Cardiac fibroblast (primary cell): ENCODE data around the gene STAB2.

Source experiments
- DNase-seq, 2 donors: peaks; one replicate each; pipeline versions ENCODE4 v3.0.0 to v3.0.0-alpha.2; 2010; ENCODE audit warnings: low read depth in 2 of 2
- H3K4me3 ChIP-seq, 2 donors: replicated peaks in 1 of 2; 1 replicate in 1 of 2; 2 replicates in 1 of 2; pipeline ENCODE4 v1.5.1; 2011; ENCODE audit warnings: low read depth in 2 of 2, low read length in 2 of 2, mild to moderate bottlenecking in 2 of 2, moderate library complexity in 1 of 2
- TF ChIP-seq, protein P1 (sequence below): IDR thresholded peaks from one replicate; pipeline ENCODE4 v1.5.1; 2011; ENCODE audit warnings: low read depth, mild to moderate bottlenecking, low read length, inconsistent platforms

Gene STAB2

DNA sequence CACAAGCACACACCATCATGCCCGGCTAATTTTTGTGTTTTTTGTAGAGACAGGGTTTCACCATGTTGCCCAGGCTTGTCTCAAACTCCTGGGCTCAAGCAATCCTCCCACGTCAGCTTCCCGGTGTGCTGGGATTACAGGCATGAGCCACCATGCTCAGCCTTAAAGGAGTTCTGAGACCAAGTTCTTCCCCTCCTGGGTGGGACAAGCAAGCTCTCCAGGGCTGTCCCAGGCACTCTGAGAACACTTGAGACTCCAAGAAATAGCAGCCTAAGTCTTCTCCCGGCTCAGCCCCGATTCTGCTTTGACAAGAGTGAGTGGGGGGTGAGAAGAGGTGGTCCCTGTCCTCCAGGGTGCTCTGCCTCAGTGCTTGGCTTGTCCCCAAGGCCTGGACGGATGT, 86.4 kb downstream of the STAB2 start:
- DNase-seq = peak in 1 of 2 donors; percentile 5
- TF ChIP-seq, protein P1, sequence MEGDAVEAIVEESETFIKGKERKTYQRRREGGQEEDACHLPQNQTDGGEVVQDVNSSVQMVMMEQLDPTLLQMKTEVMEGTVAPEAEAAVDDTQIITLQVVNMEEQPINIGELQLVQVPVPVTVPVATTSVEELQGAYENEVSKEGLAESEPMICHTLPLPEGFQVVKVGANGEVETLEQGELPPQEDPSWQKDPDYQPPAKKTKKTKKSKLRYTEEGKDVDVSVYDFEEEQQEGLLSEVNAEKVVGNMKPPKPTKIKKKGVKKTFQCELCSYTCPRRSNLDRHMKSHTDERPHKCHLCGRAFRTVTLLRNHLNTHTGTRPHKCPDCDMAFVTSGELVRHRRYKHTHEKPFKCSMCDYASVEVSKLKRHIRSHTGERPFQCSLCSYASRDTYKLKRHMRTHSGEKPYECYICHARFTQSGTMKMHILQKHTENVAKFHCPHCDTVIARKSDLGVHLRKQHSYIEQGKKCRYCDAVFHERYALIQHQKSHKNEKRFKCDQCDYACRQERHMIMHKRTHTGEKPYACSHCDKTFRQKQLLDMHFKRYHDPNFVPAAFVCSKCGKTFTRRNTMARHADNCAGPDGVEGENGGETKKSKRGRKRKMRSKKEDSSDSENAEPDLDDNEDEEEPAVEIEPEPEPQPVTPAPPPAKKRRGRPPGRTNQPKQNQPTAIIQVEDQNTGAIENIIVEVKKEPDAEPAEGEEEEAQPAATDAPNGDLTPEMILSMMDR = no peak
- no peak overlapping the region for H3K4me3 ChIP-seq

GRCh38 chr12:103673891-103674375, 86.9 kb downstream of the STAB2 start:
- H3K4me3 ChIP-seq = no peak overlapping the region
- TF ChIP-seq, protein P1 = no peak
- DNase-seq = no peak

GRCh38 chr12:103676893-103677292, 89.8 kb downstream of the STAB2 start:
- DNase-seq = no peak
- TF ChIP-seq, protein P1 = no peak
- no peak overlapping the region for H3K4me3 ChIP-seq

GRCh38 chr12:103677341-103677740, 90.3 kb downstream of the STAB2 start:
- H3K4me3 ChIP-seq = no peak overlapping the region
- DNase-seq = no peak
- TF ChIP-seq, protein P1 = no peak

- TF ChIP-seq, protein P1 = no peak
- DNase-seq = no peak
- H3K4me3 ChIP-seq = no peak overlapping the region
Measured at GRCh38 chr12:103677905-103678304, 90.8 kb downstream of the STAB2 start.

DNA sequence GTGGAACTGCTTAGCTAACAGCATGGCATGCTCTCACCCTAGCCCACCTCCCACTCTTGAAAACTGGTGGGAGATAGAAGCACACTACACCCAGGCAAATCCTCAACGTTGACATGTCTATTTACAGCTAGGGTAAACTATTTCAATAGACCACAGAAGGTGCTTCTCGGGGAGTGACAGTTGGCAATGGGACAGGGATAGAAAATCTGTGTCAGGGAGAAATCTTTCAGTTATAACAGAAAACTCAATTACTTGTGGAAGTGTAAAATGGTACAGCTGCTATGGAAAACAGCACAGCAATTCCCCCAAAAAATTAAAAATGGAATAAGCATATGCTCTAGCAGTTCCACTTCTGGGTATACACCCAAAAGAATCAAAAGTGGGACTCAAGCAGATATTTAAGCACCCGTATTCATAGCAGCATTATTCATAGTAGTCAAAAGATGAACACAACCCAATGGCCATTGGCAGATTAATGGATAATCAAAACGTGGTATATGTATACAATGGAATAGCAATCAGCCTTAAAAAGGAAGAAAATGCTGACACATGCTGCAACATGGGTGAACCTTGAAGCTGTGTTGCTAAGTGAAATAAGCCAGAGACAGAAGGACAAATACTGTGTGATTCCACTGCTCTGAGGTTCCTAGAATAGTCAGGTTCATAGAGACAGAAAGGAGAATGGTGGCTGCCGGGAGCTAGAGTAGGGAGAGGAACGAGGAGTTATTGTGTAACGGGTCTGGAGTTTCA, 92.5 kb downstream of the STAB2 start:
- H3K4me3 ChIP-seq = no peak overlapping the region
- TF ChIP-seq, protein P1 = no peak
- DNase-seq = no peak

- TF ChIP-seq, protein P1 = no peak
- no peak overlapping the region for H3K4me3 ChIP-seq
- DNase-seq = peak in 1 of 2 donors; percentile 76
Measured at GRCh38 chr12:103680591-103681141, 93.6 kb downstream of the STAB2 start.
